Non-pigmented ciliary epithelial cell (primary cell): ENCODE results near the gene IRF1.

Experiments
- DNase-seq: peaks from one replicate; pipeline ENCODE4 v3.0.0-alpha.2; 2010; ENCODE audit warnings: low read depth

Gene IRF1

DNA sequence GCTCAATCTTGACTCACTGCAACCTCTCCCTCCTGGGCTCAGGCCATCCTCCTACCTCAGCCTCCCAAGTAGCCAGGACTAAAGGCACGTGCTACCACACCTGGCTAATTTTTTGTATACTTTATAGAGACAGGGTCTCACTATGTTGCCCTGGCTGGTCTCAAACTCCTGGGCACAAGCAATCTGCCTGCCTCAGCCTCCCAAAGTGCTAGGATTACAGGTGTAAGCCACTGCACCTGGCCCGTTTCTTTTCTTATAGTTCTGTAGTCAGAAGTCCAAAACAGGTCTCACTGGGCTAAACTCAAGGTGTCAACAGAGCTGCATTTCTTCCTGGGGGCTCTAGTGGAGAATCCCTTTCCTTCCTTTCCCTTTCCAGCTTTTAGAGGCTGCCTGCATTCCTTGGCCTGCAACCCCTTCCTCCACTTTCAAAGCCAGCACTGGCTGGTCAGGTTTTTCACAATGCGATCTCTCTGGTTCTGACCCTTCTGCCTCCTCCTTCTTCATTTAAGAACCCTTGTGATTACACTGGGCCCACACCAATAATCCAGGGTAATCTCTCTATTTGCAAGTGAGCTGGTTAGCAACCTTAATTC is 16.3 kb downstream of the IRF1 start:
- no peak for DNase-seq

DNA sequence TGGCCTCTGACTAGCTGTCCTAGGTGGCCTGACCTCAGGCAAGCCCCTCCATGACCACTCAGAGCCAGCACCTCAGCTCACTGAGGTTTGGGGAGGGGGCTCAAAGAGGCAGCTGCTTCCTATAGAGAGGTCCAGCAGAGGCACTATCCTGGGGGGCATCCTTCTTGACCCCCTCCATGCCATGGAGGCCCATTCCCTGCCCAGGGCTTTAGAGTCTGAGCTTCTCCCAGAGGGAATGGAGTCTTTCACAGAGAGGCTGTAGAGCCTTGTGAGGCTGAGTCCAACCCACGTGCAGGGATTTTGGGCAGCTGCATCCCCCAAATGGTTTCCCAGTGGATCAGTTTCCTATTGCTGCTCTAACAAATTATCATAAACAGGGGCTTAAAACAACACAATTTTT is 16.9 kb downstream of the IRF1 start:
- DNase-seq: no peak

DNA sequence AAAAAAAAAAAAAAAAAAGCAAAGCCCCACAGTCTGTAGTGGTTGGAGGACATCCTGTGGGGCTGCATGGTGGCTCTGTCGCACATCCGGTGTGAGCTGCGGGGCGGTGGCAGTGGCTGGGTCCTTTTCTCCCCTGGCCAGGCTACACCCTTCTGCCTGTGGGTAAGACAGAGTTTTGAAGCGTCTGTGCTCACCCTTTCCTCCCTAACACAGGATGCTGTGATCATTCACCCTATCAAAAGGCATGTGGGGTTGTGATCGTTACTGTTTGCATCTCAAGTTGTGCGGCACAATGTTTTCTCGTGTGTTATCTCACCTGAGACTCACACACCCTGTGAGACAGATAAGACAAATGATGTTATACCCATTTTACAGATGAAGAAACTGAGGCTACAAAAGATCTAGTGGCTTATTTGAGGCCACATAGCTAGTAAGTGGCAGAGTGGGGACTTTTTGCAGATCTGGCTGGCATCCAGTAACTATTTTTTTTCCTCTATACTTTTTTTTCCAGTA is 17.5 kb downstream of the IRF1 start:
- DNase-seq: no peak

DNA sequence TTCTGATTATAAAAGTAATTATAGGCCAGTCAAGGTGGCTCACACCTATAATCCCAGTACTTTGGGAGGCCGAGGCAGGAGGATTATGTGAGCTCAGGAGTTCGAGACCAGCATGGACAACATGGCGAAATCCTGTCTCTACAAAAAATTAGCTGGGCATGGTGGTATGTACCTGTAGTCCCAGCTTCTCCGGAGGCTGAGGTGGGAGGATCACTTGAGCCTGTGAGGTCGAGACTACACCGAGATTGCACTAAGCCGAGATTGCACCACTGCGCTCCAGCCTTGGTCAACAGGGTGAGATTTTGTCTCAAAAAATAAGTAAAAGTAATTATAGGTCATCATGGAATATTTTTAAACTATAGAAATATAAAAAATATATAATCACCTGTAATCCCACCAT is 18.1 kb downstream of the IRF1 start:
- DNase-seq: no peak

DNA sequence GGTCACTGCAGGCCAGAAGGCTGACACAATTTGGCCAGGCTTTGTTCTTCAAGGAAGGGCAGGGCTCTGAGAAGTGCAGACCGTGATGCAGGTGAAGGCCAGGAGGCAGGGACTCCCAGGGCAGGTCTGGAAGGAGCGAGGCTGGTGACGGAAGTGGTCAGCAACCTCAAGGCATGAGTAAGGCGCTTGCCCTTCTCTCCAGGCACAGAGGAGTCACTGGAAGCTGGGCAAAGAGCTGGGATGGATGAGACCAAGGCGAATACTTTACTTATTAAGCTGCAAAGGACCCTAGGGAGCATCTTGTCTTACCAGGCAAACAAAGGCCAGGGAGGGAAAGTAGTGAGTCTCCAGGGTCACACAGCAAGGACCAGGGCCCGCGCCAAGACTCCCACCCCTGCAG is 18.6 kb downstream of the IRF1 start:
- no peak for DNase-seq

DNA sequence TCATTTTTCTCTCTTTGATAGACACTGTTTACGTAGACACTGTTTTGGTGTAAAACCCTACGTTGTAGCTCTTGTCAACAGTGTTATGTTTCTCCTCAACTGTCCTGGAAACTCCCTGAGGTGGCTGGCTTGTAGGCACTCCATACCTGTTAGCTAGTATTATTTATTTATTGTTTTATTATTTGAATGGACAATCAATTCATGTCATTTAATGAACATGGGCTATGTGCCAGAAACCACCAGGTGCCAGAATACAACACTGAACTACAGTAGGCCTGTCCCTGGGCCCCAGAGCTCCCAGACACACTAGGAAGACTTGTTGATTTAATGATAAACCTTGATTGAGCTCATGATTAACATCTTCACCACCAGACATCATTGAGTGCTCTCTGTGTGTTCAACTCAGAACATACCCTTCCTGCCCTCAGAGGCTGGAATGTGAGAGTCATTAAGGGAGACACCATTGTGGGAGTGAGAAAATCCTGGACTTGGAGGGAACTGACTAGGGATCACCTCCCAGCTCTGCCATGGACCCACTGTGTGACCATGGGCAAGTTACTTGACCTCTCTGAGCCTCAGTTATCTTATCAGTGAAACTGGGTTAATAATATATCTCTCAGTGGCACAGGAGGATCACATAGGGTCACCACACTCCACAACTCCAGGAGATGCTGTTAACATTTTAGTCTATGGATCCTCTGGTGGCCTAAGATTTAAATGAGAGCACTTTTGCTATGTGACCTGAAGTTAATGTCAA is 19.2 kb downstream of the IRF1 start:
- DNase-seq: no peak

DNA sequence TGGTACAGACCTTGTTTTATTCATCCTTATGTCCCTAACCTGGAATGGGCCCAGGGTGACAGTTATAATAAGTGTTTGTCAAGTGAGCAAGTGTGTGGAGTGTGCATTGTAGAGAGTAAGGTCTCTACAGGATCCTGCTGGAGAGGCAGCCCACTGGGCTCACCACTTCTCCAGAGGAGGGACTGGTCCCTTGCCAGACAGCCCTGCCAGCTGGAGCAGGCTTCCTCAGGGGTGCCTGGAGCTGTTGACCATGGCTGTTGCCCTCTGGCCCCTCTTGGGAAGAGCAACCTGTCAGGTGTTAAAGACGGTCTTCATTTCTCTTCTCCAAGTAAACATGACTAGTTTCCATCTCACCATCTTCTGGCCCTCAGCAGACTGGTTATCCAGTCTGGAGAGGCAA is 20.0 kb downstream of the IRF1 start:
- no peak for DNase-seq

DNA sequence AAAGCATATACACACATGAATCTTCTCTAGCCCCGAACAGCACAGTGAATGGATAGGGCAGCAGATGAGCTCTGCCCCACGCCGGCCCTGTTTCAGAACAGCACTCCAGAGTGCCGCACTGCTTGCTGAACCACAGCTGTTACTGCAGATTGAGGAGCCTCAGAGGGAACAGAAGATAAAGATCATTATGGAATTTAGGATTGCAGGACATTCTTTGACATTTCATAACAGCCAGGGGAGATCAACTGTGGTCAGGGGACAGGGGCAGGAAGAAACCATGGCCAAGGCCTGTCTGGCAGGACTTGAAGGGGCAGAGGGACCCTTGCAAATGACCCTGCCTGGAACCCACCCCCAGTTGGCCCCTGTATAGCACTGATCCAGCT is 20.6 kb downstream of the IRF1 start:
- DNase-seq: no peak

DNA sequence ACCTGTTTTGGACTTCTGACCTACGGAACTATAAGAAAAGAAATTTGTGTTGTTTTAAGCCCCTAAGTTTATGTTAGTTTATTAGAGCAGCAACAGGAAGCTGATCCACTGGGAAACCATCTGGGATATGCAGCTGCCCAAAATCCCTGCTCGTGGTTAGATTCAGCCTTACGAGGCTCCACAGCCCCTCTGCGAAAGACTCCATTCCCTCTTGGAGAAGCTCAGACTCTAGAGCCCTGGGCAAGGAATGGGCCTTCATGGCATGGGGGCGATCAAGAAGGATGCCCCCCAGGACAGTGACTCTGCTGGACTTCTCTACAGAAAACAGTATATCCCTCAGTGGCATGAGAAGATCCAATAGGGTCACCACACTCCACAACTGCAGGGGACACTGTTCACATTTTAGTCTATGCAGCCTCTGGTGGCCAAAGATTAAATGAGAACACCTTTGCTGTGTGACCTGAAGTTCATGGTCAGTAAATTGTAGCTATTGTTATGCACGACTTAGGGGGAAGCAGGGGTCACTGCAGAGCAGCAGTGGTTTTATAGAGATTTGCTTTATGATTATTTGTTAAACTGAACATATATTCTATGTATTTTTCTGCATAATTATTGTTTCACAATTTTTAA is 21.1 kb downstream of the IRF1 start:
- no peak for DNase-seq

DNA sequence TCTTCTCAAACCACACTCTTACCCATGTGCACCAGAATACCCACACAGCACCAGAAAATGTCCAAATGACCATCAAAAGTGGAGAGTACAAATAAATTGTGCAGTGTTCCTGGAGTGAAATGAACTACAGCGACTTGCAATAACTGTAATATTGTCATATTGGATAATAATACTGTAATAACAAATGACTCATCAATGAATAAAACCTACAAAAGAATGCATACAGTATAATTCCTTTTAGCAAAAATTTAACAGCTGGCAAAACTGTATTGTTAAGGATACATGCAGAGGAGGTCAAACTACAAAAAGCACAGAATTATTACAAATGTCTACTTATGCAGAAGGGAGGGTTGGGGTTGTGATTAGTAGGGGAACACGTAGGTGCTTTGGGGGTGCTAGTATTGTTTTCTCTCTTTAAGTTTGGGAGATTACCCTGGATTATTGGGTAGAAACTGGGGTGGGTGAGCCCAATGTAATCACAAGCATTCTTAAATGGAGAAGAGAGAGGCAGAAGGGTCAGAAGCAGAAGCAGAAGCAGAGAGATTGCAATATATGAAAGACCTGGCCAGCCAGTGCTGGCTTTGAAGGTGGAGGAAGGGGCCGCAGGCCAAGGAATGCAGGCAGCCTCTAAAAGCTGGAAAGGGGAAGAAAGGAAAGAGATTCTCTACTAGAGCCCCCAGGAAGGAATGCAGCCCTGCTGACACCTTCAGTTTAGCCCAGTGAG is 21.8 kb downstream of the IRF1 start:
- no peak for DNase-seq

DNA sequence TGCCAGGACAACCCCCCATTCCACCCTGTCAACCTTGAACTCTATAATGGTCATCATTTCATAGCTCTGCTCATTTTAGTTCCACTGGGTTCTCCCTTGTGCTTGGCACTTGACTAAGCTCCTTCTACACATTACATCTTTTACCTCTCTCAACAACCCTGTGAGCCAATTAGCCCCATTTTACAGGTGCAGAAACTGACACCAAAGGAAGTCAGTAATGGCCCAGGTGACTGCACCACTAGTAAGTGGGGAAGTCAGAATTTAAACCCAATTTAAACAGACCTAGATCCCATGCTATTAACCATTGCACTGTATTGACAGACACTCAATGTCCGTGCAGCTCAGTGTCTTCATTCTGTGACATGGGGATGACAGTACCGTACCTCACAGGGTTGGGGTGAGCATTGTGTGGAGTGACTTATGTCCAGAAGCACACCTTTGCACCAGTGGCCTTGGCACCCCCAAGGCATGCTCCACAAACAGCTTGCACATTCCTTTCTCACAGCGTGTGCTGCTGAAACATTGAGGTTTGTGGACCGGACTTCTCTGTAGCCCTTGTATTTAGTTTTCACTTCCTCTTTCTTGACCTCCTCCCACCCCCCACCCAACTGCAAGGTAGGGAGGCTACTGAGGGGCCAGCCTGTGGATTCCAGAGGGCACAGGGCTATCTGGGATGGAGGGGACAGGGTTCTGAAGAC is 23.1 kb downstream of the IRF1 start:
- DNase-seq: no peak

DNA sequence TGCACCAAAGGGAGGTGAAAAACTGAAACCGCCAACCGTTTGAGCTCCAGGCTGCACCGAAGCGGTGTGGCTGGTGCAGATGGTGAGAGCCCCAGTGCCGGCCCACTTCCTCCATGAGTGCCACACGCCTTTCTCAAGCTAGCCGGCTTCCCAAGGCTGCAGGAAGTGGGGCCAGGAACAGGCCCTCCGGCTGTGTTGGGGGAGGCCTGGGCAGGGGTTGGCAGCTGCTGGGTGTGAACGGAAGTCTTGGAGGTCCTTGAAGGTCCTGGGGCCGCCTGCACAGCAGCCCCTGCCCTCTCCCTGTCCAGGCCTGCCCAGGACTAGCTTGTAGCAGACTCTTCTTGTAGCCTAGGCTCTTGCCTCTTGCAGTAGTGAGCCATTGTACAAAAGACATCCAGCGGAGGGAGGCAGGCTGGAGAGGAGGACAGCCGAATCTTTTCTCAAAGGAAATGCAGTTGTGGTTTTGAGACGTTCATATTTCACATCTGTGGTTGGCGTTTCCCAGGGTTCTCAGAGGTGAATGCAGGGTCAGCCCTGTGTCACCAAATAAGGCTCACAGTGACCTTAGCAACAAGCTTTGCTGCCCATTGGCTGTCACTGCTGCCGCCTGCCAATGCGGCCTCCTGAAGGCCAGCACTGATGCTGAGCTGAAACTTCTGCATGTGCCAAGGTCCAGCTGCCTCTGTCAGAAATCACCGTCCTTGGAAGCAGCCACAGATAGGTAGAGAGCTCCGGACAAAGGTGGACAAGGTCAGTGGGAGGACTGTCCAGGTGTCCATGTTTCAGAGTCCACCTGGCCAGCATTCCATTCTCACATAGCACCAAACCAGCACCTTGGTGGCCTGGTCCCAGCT is 23.9 kb downstream of the IRF1 start:
- no peak for DNase-seq

DNA sequence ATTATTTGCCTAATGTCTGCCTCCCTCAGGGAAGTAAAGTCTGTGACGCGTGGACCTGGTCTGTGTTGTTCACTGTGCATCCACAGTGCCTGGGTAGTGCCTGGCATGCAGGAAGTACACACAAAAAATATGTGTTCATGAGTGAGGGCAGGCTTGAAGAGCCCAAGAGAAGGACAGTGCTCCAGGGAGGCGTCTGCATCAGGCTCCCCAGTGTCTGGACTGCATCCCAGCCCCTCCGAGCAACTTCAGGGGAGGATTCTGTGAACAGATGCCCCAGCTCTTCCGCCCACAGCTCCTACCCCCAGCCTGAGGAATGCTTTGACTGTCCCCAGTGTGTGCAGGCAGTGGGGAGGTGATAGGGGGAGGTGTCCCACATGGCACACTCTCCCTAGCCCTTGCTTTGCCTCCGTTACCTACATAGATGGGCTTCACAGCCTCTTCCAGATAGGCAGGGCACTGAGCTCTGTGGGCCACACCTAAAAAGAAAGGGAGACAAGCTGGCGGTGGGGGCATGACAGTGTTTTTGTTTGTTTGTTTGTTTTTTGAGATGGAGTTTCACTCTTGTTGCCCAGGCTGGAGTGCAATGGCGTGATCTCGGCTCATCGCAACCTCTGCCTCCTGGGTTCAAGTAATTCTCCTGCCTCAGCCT is 25.4 kb downstream of the IRF1 start:
- DNase-seq: no peak

DNA sequence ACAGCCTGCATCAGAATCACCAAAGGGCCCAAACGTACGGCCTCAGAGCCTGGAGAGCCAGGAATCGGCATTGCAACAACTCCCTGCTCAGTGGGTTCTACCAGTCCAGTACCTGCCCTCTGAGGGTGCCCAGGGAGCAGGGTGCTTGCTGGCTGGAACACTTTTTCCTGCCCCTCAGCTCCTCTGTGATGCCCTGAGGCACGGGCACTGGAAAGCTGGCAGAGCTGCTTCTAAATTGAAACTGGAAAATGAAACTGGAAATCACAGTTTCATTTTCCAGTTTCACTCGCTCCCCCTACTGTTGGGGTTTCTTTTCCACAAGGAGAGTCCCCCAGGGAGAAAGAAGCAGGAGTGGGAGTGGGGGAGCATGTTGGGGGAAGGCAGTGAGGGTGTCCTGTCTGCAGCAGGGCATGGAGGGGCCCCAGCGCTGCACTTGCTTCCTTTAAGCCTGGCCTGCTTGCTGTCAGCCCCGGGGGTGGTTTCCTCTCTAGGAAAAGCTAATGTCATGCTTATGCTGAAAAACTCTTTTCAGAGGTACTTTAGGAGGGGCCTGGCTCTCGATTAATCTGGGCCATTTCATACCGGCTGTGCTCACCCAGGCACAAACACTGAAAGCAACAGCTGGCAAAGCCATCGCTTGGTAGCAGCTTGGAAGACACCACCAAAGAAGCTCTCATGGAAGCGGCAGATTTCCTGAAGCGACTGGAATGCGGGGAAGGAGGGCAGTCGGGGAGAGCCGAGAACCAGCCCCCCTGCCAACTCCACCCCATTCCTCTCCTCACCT is 26.2 kb downstream of the IRF1 start:
- DNase-seq: no peak

DNA sequence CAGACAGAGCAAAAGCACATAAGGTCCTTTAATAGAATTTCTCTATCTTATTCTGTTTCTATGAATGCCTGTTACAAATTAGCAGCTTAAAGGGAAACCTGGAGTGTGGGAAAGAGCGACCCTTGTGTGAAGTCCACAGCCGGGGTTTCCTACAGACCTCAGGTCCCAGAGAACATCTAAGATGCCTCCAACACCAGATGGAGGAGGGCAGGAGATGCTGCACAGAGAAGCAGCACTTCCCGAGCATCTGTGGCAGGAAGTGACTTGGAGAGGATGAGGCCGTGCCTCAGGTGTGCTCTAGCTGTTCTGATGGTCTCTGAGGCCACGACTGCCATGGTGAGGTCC is 26.8 kb downstream of the IRF1 start:
- DNase-seq: no peak

DNA sequence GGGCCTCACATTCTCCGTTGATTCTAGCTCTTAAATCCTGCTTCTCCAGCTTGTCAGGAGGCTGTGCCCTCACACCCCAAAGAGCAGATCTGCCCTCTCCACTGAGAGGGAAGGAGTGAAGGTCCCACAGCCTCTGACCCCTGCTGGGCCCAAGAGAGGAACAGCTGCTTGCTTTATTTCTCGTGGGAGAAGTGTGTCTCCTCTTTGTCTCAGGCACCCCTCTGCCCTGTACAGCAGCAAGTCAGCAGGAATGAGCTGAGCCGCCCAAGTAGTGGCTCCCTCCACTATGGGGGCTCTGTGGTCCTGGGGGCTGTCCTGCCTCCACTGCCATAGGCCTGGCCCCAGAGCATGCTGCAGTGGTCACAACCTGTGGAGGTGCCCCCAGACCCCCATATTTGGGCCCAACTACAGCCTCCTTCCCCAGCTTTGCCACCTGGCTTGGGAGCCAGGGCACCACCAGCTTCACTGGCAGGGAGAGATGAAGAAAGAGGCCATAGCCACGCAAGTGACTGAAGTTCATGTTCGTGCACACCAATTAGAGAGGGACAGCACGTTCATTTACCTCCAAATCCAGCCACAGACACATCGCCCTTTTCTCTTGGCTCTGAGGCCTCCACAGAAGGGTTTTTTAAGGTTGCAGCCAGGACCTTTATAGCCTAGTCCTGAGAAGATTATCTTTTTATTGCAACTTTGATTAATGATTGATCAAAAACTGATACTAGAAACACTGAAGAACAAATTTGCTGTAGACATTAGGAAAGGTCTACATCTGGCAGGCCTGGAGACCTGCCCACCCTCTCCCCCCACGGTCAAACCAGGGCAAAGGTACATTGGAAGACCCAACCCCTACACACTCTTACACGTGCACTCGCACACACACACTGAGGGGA is 27.5 kb downstream of the IRF1 start:
- no peak for DNase-seq

DNA sequence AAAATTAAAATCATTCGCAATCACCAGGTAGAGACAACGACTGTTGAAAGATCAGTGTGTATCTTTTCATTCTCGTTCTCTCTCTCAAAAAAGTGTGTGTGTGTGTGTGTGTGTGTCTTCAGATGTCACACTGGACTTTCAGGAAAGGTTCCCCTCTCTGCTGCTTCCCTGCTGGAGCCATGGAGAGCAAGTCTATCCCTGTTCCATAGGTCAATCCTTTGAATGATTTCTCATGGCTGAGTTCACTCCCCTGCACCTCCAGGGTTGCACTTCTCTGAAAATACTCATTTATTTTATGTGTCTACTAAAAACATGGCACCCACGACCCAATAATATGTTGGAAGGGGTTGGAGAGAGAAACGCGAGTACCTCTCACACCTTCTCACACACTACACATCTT is 28.2 kb downstream of the IRF1 start:
- DNase-seq: no peak

DNA sequence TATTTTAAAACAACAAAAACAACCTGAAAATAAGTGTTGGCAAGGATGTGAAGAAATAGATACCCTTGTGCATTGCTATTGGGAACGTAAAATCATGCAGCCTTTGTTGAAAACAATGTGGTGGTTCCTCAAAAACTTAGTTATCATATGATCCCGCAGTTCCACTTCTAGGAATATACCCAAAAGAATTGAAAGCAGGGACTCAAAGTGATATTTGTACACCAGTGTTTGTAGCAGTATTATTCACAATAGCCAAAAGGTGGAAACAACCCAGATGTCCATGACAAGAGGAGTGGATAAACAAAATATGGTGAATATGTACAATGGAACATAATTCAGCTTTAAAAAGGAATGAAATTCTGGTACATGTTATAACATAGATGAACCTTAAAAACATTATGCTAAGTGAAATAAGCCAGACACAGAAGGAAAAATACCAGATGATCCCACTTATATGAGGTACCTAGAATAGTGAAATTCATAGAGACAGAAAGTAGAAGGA is 29.0 kb downstream of the IRF1 start:
- no peak for DNase-seq
